ENCODE data around the gene SBF2. TPM values are rescaled to one million over a fixed set of nuclear protein-coding genes. Genes with fewer than 3 reads are reported as not detected.

Gene SBF2
- total RNA-seq, 1 donor from 2014 or later, result 39.5 TPM

- no peaks in the 10 kb centered on the region for H3K4me1 Mint-ChIP-seq (ENCODE audit: unreplicated experiment)
- DNase-seq (ENCODE audit: extremely low spot score, unreplicated experiment), result no peak
- H3K4me3 Mint-ChIP-seq, result no peak overlapping the region
- H3K36me3 Mint-ChIP-seq, result peaks cover 11% of the 10 kb centered on the region
- TF ChIP-seq CTCF (conservative IDR thresholded peaks at IDR 0.05), result no peak
- H3K9me3 Mint-ChIP-seq, result peaks cover 32% of the 10 kb centered on the region
- H3K27me3 Mint-ChIP-seq, result no peaks in the 10 kb centered on the region
- no peak overlapping the region for H3K27ac Mint-ChIP-seq
Observed at GRCh38 chr11:10058356-10058755, 235.7 kb downstream of the SBF2 start.

GRCh38 chr11:10051868-10052586, 242.0 kb downstream of the SBF2 start:
- no peak for TF ChIP-seq CTCF (conservative IDR thresholded peaks at IDR 0.05)
- Mint-ChIP-seq H3K27me3 (no peaks in the 10 kb centered on the region), H3K4me3 (no peak overlapping the region), H3K36me3 (peaks cover 3% of the 10 kb centered on the region), H3K9me3 (peaks cover 3% of the 10 kb centered on the region), H3K4me1 (ENCODE audit: unreplicated experiment) (no peaks in the 10 kb centered on the region), H3K27ac (no peak overlapping the region)
- no peak for DNase-seq (ENCODE audit: extremely low spot score, unreplicated experiment)

- H3K9me3 Mint-ChIP-seq, result peaks cover 6% of the 10 kb centered on the region
- DNase-seq (ENCODE audit: extremely low spot score, unreplicated experiment), result no peak
- H3K4me3 Mint-ChIP-seq, result no peak overlapping the region
- no peaks in the 10 kb centered on the region for H3K4me1 Mint-ChIP-seq (ENCODE audit: unreplicated experiment)
- no peaks in the 10 kb centered on the region for H3K36me3 Mint-ChIP-seq
- no peak for TF ChIP-seq CTCF (conservative IDR thresholded peaks at IDR 0.05)
- H3K27ac Mint-ChIP-seq, result no peak overlapping the region
- H3K27me3 Mint-ChIP-seq, result no peaks in the 10 kb centered on the region
Observed at GRCh38 chr11:10050561-10050960, 243.5 kb downstream of the SBF2 start.

GRCh38 chr11:10049756-10050155, 244.3 kb downstream of the SBF2 start:
- H3K4me3 Mint-ChIP-seq, result no peak overlapping the region
- no peak for DNase-seq (ENCODE audit: extremely low spot score, unreplicated experiment)
- no peak for TF ChIP-seq CTCF (conservative IDR thresholded peaks at IDR 0.05)
- peaks cover 6% of the 10 kb centered on the region for H3K9me3 Mint-ChIP-seq
- H3K36me3 Mint-ChIP-seq, result no peaks in the 10 kb centered on the region
- no peaks in the 10 kb centered on the region for H3K27me3 Mint-ChIP-seq
- H3K4me1 Mint-ChIP-seq (ENCODE audit: unreplicated experiment), result no peaks in the 10 kb centered on the region
- H3K27ac Mint-ChIP-seq, result no peak overlapping the region

GRCh38 chr11:10048350-10048749, 245.7 kb downstream of the SBF2 start:
- Mint-ChIP-seq H3K4me1 (ENCODE audit: unreplicated experiment) (no peaks in the 10 kb centered on the region), H3K9me3 (peaks cover 15% of the 10 kb centered on the region), H3K27me3 (no peaks in the 10 kb centered on the region), H3K27ac (no peak overlapping the region), H3K36me3 (peaks cover 3% of the 10 kb centered on the region), H3K4me3 (no peak overlapping the region)
- no peak for TF ChIP-seq CTCF (conservative IDR thresholded peaks at IDR 0.05)
- no peak for DNase-seq (ENCODE audit: extremely low spot score, unreplicated experiment)
